ENCODE results near the gene PPP1R9B. TPM values are rescaled to one million over a fixed set of nuclear protein-coding genes. Genes with fewer than 3 reads are reported as not detected.
A peak's percentile ranks its signal among the peaks of the same experiment; 100 is the strongest.

Gene PPP1R9B
- total RNA-seq, 1 experiment from 2014 or later = 21.7 TPM

DNA sequence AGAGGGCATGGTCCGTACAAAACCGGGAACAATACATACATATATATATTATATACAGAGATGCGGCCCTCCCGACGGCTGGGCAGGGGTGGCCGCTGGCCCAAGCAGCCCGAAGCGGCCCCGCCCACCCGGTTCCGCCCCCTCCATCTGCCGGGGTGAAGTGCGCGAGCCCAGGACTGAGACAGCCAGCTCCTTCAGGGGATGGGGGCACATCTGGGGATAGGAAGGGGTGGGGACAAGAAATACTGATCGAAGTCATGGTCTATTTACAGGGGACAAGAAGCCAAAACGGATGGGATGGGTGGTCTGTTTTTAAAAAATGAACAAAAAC lies 16.7 kb downstream of the PPP1R9B start (continued):
- TF ChIP-seq, protein P1, sequence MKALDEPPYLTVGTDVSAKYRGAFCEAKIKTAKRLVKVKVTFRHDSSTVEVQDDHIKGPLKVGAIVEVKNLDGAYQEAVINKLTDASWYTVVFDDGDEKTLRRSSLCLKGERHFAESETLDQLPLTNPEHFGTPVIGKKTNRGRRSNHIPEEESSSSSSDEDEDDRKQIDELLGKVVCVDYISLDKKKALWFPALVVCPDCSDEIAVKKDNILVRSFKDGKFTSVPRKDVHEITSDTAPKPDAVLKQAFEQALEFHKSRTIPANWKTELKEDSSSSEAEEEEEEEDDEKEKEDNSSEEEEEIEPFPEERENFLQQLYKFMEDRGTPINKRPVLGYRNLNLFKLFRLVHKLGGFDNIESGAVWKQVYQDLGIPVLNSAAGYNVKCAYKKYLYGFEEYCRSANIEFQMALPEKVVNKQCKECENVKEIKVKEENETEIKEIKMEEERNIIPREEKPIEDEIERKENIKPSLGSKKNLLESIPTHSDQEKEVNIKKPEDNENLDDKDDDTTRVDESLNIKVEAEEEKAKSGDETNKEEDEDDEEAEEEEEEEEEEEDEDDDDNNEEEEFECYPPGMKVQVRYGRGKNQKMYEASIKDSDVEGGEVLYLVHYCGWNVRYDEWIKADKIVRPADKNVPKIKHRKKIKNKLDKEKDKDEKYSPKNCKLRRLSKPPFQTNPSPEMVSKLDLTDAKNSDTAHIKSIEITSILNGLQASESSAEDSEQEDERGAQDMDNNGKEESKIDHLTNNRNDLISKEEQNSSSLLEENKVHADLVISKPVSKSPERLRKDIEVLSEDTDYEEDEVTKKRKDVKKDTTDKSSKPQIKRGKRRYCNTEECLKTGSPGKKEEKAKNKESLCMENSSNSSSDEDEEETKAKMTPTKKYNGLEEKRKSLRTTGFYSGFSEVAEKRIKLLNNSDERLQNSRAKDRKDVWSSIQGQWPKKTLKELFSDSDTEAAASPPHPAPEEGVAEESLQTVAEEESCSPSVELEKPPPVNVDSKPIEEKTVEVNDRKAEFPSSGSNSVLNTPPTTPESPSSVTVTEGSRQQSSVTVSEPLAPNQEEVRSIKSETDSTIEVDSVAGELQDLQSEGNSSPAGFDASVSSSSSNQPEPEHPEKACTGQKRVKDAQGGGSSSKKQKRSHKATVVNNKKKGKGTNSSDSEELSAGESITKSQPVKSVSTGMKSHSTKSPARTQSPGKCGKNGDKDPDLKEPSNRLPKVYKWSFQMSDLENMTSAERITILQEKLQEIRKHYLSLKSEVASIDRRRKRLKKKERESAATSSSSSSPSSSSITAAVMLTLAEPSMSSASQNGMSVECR (CRISPR knock-in tag; IDR thresholded peaks at IDR 0.05; ENCODE audit: borderline replicate concordance) = no peak
- TF ChIP-seq CDX4 (CRISPR knock-in tag; IDR thresholded peaks at IDR 0.05; ENCODE audit: borderline replicate concordance) (no peak), FOXK1 (CRISPR knock-in tag; IDR thresholded peaks at IDR 0.05) (no peak), RELA (CRISPR knock-in tag; IDR thresholded peaks at IDR 0.05; ENCODE audit: borderline replicate concordance) (no peak), CBFB (CRISPR knock-in tag; IDR thresholded peaks at IDR 0.05; ENCODE audit: low read depth) (no peak), NR2C2 (CRISPR knock-in tag; IDR thresholded peaks at IDR 0.05) (no peak)

DNA sequence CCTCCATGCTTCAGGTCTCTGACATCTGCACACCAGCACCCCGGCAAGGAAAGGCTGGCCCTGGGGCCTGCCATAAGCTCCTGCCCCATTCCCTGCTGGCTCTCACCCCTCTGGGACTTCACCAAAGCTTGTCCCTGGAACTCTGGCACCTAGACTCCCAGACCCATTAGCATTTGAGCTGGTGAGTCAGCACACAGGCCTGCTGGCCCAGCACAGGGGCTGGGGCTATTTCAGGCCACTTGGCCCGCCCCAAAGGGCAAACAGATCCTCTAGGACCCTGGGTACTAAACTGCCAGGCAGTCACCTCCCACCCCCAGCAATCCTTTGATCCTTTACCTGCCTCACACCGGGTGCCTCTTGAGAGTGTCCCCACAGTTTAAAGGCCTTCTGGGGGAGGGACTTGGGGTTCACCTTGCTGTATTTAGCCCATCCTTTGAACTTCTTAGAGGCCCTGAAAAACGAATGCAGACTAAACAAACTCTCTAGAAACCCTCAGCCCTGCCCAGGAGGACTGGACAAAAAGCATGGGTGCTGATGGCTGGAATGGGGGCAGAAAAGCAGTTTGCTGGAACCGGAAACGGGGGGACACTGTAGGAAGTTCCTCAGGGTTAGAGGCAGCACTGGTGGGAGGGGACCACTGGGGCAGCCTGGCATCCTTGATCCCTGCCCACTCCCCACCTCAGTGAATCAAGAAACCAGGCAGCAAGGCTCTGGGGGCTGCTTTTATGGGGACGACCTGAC lies 17.3 kb downstream of the PPP1R9B start:
- peaks cover 39% of the 10 kb centered on the region for H3K4me1 Mint-ChIP-seq
- ChIA-PET CTCF (interaction anchor here (0.6 to 2.0 kb wide), 11 partner anchors 10 to 229 kb away, joined by 3 to 10 read pairs (median 4); partner anchors contain the start of genes COL1A1 and PDK2), POLR2A (no interaction called here)
- H3K36me3 Mint-ChIP-seq = peaks cover 8% of the 10 kb centered on the region
- H3K27me3 Mint-ChIP-seq (ENCODE audit: low read depth) = peaks cover 23% of the 10 kb centered on the region
- H3K4me3 Mint-ChIP-seq = no peak overlapping the region
- TF ChIP-seq, protein P2, sequence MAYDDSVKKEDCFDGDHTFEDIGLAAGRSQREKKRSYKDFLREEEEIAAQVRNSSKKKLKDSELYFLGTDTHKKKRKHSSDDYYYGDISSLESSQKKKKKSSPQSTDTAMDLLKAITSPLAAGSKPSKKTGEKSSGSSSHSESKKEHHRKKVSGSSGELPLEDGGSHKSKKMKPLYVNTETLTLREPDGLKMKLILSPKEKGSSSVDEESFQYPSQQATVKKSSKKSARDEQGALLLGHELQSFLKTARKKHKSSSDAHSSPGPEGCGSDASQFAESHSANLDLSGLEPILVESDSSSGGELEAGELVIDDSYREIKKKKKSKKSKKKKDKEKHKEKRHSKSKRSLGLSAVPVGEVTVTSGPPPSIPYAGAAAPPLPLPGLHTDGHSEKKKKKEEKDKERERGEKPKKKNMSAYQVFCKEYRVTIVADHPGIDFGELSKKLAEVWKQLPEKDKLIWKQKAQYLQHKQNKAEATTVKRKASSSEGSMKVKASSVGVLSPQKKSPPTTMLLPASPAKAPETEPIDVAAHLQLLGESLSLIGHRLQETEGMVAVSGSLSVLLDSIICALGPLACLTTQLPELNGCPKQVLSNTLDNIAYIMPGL (CRISPR knock-in tag; IDR thresholded peaks at IDR 0.05) = no peak
- 0 out of 2 replicates have a peak, but pooled peaks have one; percentile 27 for TF ChIP-seq SMAD3 (CRISPR knock-in tag; IDR thresholded peaks at IDR 0.05; ENCODE audit: borderline replicate concordance)
- TF ChIP-seq, protein P3, sequence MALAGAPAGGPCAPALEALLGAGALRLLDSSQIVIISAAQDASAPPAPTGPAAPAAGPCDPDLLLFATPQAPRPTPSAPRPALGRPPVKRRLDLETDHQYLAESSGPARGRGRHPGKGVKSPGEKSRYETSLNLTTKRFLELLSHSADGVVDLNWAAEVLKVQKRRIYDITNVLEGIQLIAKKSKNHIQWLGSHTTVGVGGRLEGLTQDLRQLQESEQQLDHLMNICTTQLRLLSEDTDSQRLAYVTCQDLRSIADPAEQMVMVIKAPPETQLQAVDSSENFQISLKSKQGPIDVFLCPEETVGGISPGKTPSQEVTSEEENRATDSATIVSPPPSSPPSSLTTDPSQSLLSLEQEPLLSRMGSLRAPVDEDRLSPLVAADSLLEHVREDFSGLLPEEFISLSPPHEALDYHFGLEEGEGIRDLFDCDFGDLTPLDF (CRISPR knock-in tag; IDR thresholded peaks at IDR 0.05) = no peak
- no peak for TF ChIP-seq AR (CRISPR knock-in tag; IDR thresholded peaks at IDR 0.05)
- no peak for TF ChIP-seq KAT7 (CRISPR knock-in tag; IDR thresholded peaks at IDR 0.05; ENCODE audit: borderline replicate concordance)
- H3K27ac Mint-ChIP-seq = no peak overlapping the region
- H3K9me3 Mint-ChIP-seq = no peaks in the 10 kb centered on the region
- peak; percentile 14 for ATAC-seq
- no peak for DNase-seq (ENCODE audit: low spot score)

Data from WTC11 (cell line).